Keratinocyte (primary cell): ENCODE measurements around the gene FNDC11.

Source experiments
- CTCF ChIP-seq, 3 experiments: IDR thresholded peaks in 1 of 3; conservative IDR thresholded peaks in 1 of 3; optimal IDR thresholded peaks in 1 of 3; 2 replicates in 2 of 3; 3 replicates in 1 of 3; pipeline versions ENCODE3 to v1.5.1; 2011; ENCODE audit warnings: low read length in 3 of 3, mild to moderate bottlenecking in 3 of 3, moderate library complexity in 2 of 3, control low read depth in 1 of 3, inconsistent platforms in 1 of 3; ENCODE audit not compliant: insufficient read depth in 2 of 3; ENCODE audit errors: extremely low read depth in 1 of 3
- EZH2 ChIP-seq: IDR thresholded peaks from one replicate; pipeline ENCODE4 v1.6.1; 2012; ENCODE audit warnings: inconsistent platforms, mild to moderate bottlenecking, low read length, moderate library complexity

GRCh38 chr20:63532449-63532971, 21.4 kb upstream of the FNDC11 start:
- TF ChIP-seq CTCF (optimal IDR thresholded peaks at IDR 0.05 in 1 of 3, IDR thresholded peaks at IDR 0.05 in 1 of 3, conservative IDR thresholded peaks at IDR 0.05 in 1 of 3; ENCODE audit: extremely low read depth in 1 of 3, insufficient read depth in 2 of 3, low read length in 3 of 3): no peak
- TF ChIP-seq EZH2: no peak
